Measurements from ENCODE around the gene EPHA2.

The EPHA2 gene

GRCh38 chr1:16149702-16150488, 6.0 kb downstream of the EPHA2 start:
- DNase-seq (ENCODE audit: low read depth), result no peak

GRCh38 chr1:16149146-16149545, 6.7 kb downstream of the EPHA2 start:
- no peak for DNase-seq (ENCODE audit: low read depth)

DNA sequence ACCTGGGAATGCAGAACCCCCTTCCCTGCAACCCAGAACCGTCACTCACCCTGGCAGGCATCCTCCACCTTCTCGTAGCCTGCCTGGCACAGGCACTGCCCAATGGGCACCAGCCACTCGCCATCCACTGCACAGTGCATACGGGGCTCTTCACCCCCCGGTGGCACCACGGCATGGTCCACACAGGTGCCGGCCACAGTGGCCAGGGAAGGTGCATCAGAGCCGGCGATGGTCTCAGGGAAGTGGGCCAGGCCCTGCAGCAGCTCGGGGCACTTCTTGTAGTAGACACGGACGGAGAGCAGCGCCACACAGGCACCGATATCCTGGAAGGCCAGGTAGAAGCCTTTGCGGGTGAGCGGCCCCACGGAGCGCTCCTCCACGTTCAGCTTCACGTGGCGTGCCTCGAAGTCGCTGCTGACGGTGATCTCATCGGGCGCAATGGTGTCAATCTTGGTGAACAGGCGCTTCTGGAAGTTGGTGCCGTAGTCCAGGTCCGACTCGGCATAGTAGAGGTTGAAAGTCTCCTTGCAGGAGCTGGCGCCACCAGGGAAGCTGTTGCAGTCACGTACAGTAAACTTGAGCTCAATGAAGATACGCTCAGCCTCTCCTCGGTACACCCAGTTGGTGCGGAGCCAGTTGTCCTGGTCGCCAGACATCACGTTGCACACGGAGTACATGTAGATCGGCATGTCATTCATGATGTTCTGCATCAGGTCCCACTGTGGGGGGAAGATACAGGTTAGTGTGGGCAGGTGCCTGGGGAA, 7.4 kb downstream of the EPHA2 start:
- no peak for DNase-seq (ENCODE audit: low read depth)

DNA sequence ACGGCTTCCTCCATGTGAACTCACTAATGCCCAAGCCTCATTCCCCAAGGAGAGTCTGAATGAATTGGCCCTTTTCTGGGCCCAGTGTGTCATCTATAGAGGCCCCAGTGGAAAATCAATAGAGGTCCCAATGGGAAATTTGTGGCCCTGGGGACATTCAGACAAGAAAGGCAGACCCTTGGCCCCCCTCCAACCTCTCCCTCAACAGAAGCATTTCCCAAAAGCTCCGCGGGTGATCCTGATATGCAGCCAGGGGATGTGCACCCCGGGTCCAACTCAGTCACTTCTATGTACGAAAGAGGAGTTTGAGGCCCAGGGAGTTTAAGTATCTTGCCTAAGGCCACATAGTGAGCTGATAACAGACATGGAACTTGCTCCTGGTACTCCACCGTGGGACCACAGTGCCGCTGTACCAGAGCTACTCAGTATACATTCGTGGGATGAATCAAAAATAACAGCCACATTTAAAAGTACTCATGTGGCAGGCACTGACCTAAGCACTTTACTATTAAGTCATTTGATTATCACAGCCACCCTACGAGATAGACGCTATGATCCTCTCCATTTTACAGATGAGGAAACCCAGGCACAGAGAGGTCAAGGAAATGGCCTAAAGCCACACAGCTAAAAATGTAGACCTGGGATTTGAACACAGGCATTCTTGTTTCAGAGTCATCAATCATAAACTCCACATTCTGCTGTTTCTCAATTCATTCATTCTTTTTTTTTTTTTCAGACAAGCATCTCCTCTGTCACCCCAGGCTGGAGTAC, 8.5 kb downstream of the EPHA2 start:
- DNase-seq (ENCODE audit: low read depth), result no peak

DNA sequence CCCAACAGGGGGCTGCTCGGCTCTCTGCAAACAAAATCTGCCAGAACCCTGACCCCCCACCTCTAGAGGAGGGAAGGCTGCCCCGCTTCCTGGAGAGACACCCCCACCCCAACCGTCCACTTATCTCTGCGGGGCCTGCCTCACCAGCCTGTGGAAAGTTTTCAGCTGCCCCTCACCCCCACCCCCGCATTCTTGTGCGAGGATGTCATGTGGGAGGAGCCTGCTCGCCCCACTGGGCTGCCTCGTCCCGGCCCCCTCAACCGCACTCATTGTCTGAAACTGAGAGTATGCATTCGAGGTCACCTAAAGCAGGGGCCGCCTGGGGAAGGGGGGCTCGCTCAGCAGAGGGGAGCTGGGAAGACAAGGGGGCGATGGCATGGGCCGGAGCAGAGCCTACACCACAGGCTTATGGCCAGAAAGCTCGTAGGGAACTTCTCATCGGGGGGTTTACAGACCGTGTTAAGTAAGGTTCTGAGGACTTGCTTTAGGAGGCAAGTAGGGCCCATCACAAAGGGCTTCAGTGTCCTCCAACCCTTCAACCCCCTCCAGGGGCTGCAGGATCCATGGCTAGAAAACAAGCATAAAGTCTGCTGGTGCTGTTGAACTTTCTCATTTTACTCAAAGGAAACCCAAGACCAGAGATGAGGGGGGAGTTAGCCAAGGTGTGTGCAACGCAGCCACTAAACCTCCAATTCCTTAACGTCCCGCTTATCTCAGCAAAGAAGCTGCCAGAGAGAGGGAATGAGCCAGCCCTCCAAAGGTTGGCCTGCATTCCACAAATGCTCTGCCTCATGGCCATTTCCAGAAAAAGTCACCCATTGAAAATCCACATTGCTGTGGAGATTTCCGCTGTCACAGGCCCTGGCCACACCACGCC, 9.4 kb downstream of the EPHA2 start:
- DNase-seq (ENCODE audit: low read depth), result no peak

DNA sequence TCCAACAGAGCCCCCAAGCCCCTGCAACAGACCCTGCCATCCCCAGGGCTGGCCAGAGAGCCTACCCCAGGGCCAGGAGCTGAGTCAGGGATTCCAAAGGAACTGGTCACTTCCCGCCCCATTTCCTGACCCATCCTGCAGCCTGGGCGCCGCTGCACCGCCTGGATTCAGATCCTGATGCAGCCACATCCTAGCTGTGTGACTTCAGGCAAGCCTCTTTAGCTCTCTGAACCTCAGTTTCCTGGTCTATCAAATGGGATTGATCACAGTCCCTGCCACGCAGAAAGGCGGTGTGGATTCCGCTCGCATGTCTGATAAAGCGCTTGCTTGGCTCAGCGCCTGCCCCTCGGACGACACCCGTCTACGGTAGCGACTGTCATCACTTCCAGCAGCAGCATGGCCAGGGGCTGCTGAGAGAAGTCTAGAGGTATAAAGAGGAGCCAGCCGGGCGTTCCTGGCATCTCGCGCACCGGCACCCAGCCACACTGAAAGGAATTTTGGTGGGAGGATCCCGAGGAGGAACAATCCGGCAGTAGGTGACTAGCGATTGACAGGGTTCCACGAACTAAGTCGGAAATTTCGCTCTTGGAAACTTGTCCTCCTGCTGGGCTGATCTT, 10.1 kb downstream of the EPHA2 start:
- no peak for DNase-seq (ENCODE audit: low read depth)

GRCh38 chr1:16145030-16145661, 10.7 kb downstream of the EPHA2 start:
- no peak for DNase-seq (ENCODE audit: low read depth)

DNA sequence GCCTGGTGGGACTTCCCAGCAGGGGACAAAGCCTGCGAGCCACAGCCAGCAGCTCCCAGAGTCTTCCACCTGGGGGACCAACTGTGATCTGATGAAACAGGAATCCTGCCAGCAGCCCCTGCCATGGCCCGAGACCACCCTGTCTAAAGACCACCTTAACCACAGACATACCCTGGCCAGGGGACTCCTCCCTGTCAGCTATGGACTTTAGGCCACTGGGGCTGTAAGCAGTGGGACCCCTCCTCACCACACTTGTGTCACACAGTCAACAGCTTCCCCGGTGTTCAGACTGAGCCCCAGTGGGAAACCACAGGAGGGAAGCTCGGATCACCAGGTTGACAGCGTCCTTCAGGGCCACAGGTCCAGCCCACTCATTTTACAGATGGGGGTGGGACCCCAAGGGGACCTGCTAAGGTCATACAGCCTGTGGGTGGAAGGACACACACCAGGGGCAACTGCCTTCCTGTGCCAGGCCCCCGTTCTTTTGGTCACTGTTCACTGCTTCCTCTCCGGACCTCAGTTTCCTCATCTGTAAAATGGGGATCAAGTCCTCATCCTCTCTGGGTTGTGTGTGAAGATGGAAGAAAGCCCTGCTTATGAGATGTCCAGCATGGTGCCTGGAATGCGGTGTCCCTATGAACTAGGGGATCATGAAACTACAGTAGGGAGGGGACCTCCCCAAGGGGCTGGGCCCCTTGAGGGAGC, 11.4 kb downstream of the EPHA2 start:
- no peak for DNase-seq (ENCODE audit: low read depth)

DNA sequence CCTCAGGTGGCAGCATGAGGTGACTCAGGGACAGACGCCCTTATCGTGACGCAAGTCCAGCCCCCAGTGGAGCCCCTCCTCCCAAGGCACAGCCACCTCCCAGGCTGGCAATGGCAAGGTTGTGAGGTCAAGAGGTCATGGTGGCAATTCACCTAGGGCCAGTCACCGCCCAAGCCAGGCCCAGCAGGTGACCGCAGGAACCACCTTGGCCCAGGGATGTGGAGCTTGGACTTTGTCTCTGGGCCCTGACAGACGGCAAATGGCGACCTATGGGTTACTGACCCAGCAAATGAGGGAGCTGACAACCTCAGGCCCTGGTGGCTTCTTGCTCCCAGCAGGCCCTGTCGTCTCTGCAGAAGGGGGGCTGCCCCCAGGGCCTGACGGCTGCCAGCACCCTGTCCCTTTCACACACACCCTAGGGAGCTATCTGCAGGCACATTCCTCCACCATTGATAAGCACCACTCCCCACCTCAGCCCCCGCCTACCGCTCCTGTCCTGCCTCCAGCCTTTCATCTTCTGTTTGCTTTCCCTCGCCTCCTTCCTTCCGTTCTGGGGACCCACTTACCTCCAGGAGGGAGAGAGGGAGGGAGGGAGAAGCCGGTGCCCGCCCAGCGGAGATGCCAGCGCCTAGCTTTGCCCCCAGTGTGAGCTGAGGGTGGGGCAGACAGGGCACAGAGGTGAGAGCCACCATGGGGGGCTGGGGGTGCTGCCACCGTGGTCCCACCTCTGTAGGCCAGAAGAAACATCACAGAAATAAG, 12.1 kb downstream of the EPHA2 start:
- no peak for DNase-seq (ENCODE audit: low read depth)

- DNase-seq (ENCODE audit: low read depth), result no peak
These were observed 12.8 kb downstream of the EPHA2 start for GRCh38 chr1:16143005-16143565.

- no peak for DNase-seq (ENCODE audit: low read depth)
These were observed 13.4 kb downstream of the EPHA2 start for GRCh38 chr1:16142383-16142995.

DNA sequence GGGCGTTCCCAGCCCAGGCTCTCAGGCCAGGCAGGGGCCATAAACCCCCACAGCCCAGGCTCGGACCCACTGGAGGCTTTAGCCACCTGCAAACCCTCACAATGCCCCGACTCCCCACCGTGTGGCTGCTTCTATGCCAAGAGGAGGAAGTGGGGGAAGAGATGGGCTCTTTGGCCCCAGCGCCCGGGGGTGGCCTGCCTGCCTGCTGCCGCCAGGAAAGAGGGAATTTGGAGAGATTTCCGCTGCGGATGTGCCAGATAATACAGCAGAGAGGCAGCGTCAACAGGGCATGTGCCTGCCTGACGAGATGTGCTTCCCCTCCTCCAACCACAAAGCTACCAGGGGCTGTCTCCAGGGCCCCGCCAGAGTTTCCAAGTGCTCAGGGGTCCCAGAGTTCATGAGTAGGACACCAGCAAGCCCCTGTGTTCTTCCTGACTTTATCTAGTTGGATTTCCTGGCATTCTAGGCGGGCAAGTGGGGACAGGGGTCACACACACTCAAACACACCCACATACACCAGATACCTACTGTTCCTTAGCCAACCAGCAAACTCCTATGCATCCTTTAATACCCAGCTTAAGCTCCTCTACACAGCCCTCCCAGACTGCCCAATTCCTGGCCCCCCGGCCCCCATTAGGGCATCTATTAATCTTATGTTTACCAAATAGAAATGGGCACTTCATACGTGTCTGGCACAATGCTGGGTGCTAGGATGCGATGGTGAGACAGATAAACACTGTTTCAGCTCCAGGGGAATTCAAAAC, 14.1 kb downstream of the EPHA2 start:
- DNase-seq (ENCODE audit: low read depth), result no peak

- DNase-seq (ENCODE audit: low read depth), result no peak
These were observed 15.7 kb downstream of the EPHA2 start for GRCh38 chr1:16140068-16140596.

GRCh38 chr1:16139473-16139962, 16.4 kb downstream of the EPHA2 start:
- no peak for DNase-seq (ENCODE audit: low read depth)

DNA sequence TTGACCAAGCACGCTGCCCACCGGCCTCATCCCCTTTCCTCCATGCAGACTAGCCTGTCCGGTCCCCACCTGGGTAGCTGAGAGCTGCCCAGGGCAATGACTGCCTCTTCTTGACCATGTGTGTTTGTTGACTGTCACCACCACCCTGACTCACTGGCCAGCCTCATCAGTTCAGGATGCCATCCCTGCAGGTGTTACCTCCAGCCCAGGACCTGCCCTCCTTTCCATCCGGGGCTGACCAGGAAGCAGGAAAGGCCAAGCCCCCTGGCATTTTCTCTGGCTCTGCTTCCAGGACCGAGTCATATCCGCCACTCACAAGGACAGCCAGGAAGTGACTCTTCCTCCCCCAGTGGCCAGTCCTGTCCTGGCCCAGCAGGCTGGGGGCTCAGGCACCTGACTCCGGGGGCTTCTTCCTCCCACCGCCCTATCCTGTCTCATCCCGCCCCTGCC, 17.1 kb downstream of the EPHA2 start:
- no peak for DNase-seq (ENCODE audit: low read depth)

DNA sequence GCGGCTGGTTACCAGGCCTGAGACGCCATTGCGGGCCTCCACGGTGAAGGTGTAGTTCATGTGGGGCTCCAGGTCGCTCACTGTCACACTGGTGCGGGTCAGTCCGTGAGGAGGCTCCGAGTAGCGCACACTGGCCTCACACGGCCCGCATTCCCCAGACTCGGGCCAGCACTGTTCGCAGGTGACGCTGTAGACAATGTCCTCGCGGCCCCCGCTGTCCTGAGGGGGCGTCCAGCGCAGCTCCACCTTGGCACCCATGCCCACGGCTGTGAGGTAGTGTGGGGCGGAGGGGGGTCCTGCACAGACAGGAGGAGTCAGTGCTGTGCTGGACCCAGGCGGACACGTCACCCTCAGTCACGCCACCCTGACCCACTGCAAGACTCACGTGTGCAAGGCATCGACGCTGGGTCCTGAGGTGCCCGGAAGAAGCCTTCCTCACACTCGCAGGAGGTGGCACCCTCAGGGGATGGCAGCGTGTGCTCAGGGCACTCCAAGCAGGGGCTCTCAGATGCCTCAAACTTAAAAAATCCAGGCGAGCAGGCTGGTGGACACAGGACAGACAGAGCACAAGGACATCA, 17.9 kb downstream of the EPHA2 start:
- DNase-seq (ENCODE audit: low read depth), result no peak

- DNase-seq (ENCODE audit: low read depth), result no peak
These were observed 20.4 kb downstream of the EPHA2 start for GRCh38 chr1:16135501-16135900.

Data from activated T-helper 9 cell treated with anti-CD3 and anti-CD28 coated beads, Interleukin-2, amount 50 U/mL, for 16 hours (primary cell).